MM.1S (cell line): Measurements from ENCODE around the gene YPEL1.

ENCODE experiments used
- DNase-seq: peaks from one replicate; pipeline ENCODE4 v3.0.0-alpha.2; 2015
- H2AFZ ChIP-seq: fragments of 300-600 bp; sonication (generic); 2 replicates; pipeline ENCODE4 v1.6.0; 2016; ENCODE audit warnings: antibody characterized with exemption, low read length
- H3F3A ChIP-seq: fragments of 300-600 bp; sonication (generic); 2 replicates; pipeline ENCODE4 v1.6.1; 2016; ENCODE audit warnings: mild to moderate bottlenecking, antibody characterized with exemption, low read length, moderate library complexity, mixed read lengths; ENCODE audit not compliant: insufficient read depth
- H3K27ac ChIP-seq: fragments of 300-600 bp; sonication (generic); 2 replicates; pipeline ENCODE4 v1.5.1; 2016; ENCODE audit warnings: mild to moderate bottlenecking, low read length
- H3K27me3 ChIP-seq: fragments of 300-600 bp; sonication (generic); replicated peaks from 2 replicates; pipeline ENCODE4 v1.6.0; 2016; ENCODE audit warnings: low read length; ENCODE audit not compliant: insufficient read depth
- H3K36me3 ChIP-seq: fragments of 300-600 bp; sonication (generic); replicated peaks from 2 replicates; pipeline ENCODE4 v1.6.1; 2016; ENCODE audit warnings: mild to moderate bottlenecking, low read length, mixed read lengths; ENCODE audit not compliant: insufficient read depth
- H3K4me1 ChIP-seq: fragments of 300-600 bp; sonication (generic); 2 replicates; pipeline ENCODE4 v1.6.1; 2016; ENCODE audit warnings: low read length, mixed read lengths
- H3K4me2 ChIP-seq: fragments of 300-600 bp; sonication (generic); 2 replicates; pipeline ENCODE4 v1.6.0; 2016; ENCODE audit warnings: low read depth, low read length
- H3K4me3 ChIP-seq: fragments of 300-600 bp; sonication (generic); 2 replicates; pipeline ENCODE4 v1.5.1; 2016; ENCODE audit warnings: low read length, mixed read lengths
- H3K79me2 ChIP-seq: fragments of 300-600 bp; sonication (generic); 2 replicates; pipeline ENCODE4 v1.6.1; 2016; ENCODE audit warnings: mixed run types, low read length, mixed read lengths
- H3K9ac ChIP-seq: fragments of 300-600 bp; sonication (generic); 2 replicates; pipeline ENCODE4 v1.6.1; 2016; ENCODE audit warnings: low read length, mixed read lengths
- H3K9me2 ChIP-seq: fragments of 300-600 bp; sonication (generic); replicated peaks from 2 replicates; pipeline ENCODE4 v1.6.1; 2016; ENCODE audit warnings: mild to moderate bottlenecking, low read length, mixed read lengths; ENCODE audit not compliant: insufficient read depth
- H3K9me3 ChIP-seq: fragments of 300-600 bp; sonication (generic); replicated peaks from 2 replicates; pipeline ENCODE4 v1.6.1; 2016; ENCODE audit warnings: mild to moderate bottlenecking, low read length, mixed read lengths; ENCODE audit not compliant: insufficient read depth
- H4K20me1 ChIP-seq: fragments of 300-600 bp; sonication (generic); 2 replicates; pipeline ENCODE4 v1.6.1; 2016; ENCODE audit warnings: mild to moderate bottlenecking, low read length, moderate library complexity, mixed read lengths; ENCODE audit not compliant: insufficient read depth
- CTCF ChIP-seq: fragments of 300-600 bp; sonication (generic); IDR thresholded peaks from 2 replicates; pipeline ENCODE4 v1.5.1; 2016; ENCODE audit warnings: antibody characterized with exemption, low read length, mixed read lengths
- EZH2 ChIP-seq: fragments of 300-600 bp; sonication (generic); optimal IDR thresholded peaks from 2 replicates; pipeline ENCODE3; 2017; ENCODE audit warnings: low read depth, mild to moderate bottlenecking, antibody characterized with exemption, low read length, mixed read lengths
- EZH2phosphoT487 ChIP-seq: fragments of 300-600 bp; sonication (generic); IDR thresholded peaks from 2 replicates; pipeline ENCODE4 v1.6.1; 2018; ENCODE audit warnings: antibody characterized with exemption, low read length

YPEL1 gene

GRCh38 chr22:21650280-21650679 is 85.3 kb downstream of the YPEL1 start:
- H3K36me3 ChIP-seq, result no peaks in the 10 kb centered on the region
- no peak for DNase-seq
- peaks cover 7% of the 10 kb centered on the region for H3K4me1 ChIP-seq
- no peak overlapping the region for H3K27ac ChIP-seq
- H3K79me2 ChIP-seq, result peaks cover 11% of the 10 kb centered on the region; the same call in 1 of the 2 replicates
- no peaks in the 10 kb centered on the region for H4K20me1 ChIP-seq
- H3K4me2 ChIP-seq, result no peak overlapping the region
- H3K4me3 ChIP-seq, result no peak overlapping the region
- TF ChIP-seq CTCF (no peak), EZH2 (no peak), EZH2phosphoT487 (no peak)
- H3K27me3 ChIP-seq, result no peaks in the 10 kb centered on the region
- H3K9me2 ChIP-seq, result no peaks in the 10 kb centered on the region
- no peaks in the 10 kb centered on the region for H3K9me3 ChIP-seq
- no peak overlapping the region for H2AFZ ChIP-seq
- peaks cover 15% of the 10 kb centered on the region for H3F3A ChIP-seq
- no peak overlapping the region for H3K9ac ChIP-seq
